SK-N-SH (cell line): ENCODE measurements around the gene TSPAN32. TPM values are rescaled to one million over a fixed set of nuclear protein-coding genes. Genes with fewer than 3 reads are reported as not detected.

Experiments used
- CTCF ChIA-PET: fragments of 300-600, 350-600 bp; formaldehyde crosslinking; extraction: SDS; loops from one replicate; lab custom pipeline; 2021; lab: Yijun Ruan, JAX
- POLR2A ChIA-PET: fragments of 350-600 bp; sonication (Branson Sonifier 250); formaldehyde crosslinking; extraction: SDS; loops from one replicate; lab custom pipeline; 2020; ENCODE audit warnings: antibody characterized with exemption, inconsistent platforms; lab: Yijun Ruan, JAX
- DNase-seq: peaks from one replicate; pipeline ENCODE4 v3.0.0; 2012
- H2AFZ ChIP-seq: fragments of 200-600 bp; sonication (generic); 2 replicates; pipeline ENCODE4 v1.8.1; 2016; ENCODE audit warnings: antibody characterized with exemption, mild to moderate bottlenecking, low read depth
- H3F3A ChIP-seq: fragments of 200-600 bp; sonication (generic); replicated peaks from 2 replicates; pipeline ENCODE3; 2016; ENCODE audit warnings: antibody characterized with exemption, mild to moderate bottlenecking; ENCODE audit not compliant: insufficient read depth
- H3K27ac ChIP-seq, 2 experiments: fragments of 200-500 bp in 1 of 2; fragments of 200-600 bp in 1 of 2; sonication (Bioruptor generic) in 1 of 2; sonication (generic), shearing (Covaris generic) in 1 of 2; 2 replicates each; pipeline versions ENCODE4 v1.5.1 to v1.6.1; 2014 to 2016; ENCODE audit warnings: low read depth in 2 of 2, inconsistent platforms in 1 of 2, low read length in 1 of 2, mild to moderate bottlenecking in 1 of 2, mixed read lengths in 1 of 2
- H3K27me3 ChIP-seq: fragments of 200-600 bp; sonication (generic), shearing (Covaris generic); 2 replicates; pipeline ENCODE4 v1.6.1; 2016; ENCODE audit warnings: mixed run types; ENCODE audit not compliant: insufficient read depth
- H3K36me3 ChIP-seq, 2 experiments: fragments of 200-500 bp in 1 of 2; fragments of 200-600 bp in 1 of 2; sonication (Bioruptor generic) in 1 of 2; sonication (generic) in 1 of 2; replicated peaks in 1 of 2; 2 replicates each; pipeline versions ENCODE3 to v1.5.1; 2014 to 2016; ENCODE audit warnings: low read length in 1 of 2, mild to moderate bottlenecking in 1 of 2; ENCODE audit not compliant: insufficient read depth in 2 of 2, control insufficient read depth in 1 of 2
- H3K4me1 ChIP-seq, 2 experiments: fragments of 200-500 bp in 1 of 2; fragments of 200-600 bp in 1 of 2; sonication (Bioruptor generic) in 1 of 2; sonication (generic), shearing (Covaris generic) in 1 of 2; 2 replicates each; pipeline versions ENCODE4 v1.5.1 to v1.6.1; 2014 to 2016; ENCODE audit warnings: low read depth in 1 of 2, low read length in 1 of 2, mixed run types in 1 of 2; ENCODE audit not compliant: insufficient read depth in 2 of 2, control insufficient read depth in 1 of 2
- H3K4me2 ChIP-seq: fragments of 200-600 bp; sonication (generic), shearing (Covaris generic); 2 replicates; pipeline ENCODE4 v1.6.1; 2017; ENCODE audit warnings: mixed run types
- H3K4me3 ChIP-seq, 2 experiments: fragments of 200-500 bp in 1 of 2; fragments of 200-600 bp in 1 of 2; sonication (Bioruptor generic) in 1 of 2; sonication (generic), shearing (Covaris generic) in 1 of 2; 2 replicates each; pipeline versions ENCODE4 v1.5.1 to v1.8.1; 2014 to 2016; ENCODE audit warnings: low read depth in 2 of 2, inconsistent platforms in 1 of 2, low read length in 1 of 2, mild to moderate bottlenecking in 1 of 2, mixed read lengths in 1 of 2, moderate library complexity in 1 of 2
- H3K79me2 ChIP-seq: fragments of 200-600 bp; sonication (generic); 2 replicates; pipeline ENCODE4 v1.8.1; 2017; ENCODE audit warnings: mild to moderate bottlenecking; ENCODE audit not compliant: insufficient read depth
- H3K9ac ChIP-seq: fragments of 200-600 bp; sonication (generic); 2 replicates; pipeline ENCODE4 v1.6.1; 2017; ENCODE audit warnings: mixed run types
- H3K9me2 ChIP-seq: fragments of 200-600 bp; sonication (generic); 2 replicates; pipeline ENCODE4 v1.6.1; 2017; ENCODE audit warnings: mixed run types
- H3K9me3 ChIP-seq: fragments of 200-600 bp; sonication (generic); 2 replicates; pipeline ENCODE4 v1.6.1; 2017; ENCODE audit warnings: mixed run types, mild to moderate bottlenecking, moderate library complexity
- H4K20me1 ChIP-seq: fragments of 200-600 bp; sonication (generic); 2 replicates; pipeline ENCODE4 v1.6.1; 2017; ENCODE audit warnings: mild to moderate bottlenecking, mixed run types; ENCODE audit not compliant: insufficient read depth
- ELF1 ChIP-seq: IDR thresholded peaks from 2 replicates; pipeline ENCODE4 v1.4.0; 2012
- EZH2phosphoT487 ChIP-seq: fragments of 200-600 bp; sonication (generic); IDR thresholded peaks from 2 replicates; pipeline ENCODE4 v1.6.1; 2017; ENCODE audit warnings: low read depth, mixed run types, mild to moderate bottlenecking, antibody characterized with exemption, moderate library complexity, borderline replicate concordance
- FOSL2 ChIP-seq: IDR thresholded peaks from 2 replicates; pipeline ENCODE4 v1.4.0; 2012; ENCODE audit warnings: low read depth, mild to moderate bottlenecking, moderate library complexity, borderline replicate concordance
- GABPA ChIP-seq: IDR thresholded peaks from 2 replicates; pipeline ENCODE4 v1.4.0; 2012; ENCODE audit warnings: low read depth, mild to moderate bottlenecking
- MXI1 ChIP-seq: IDR thresholded peaks from 2 replicates; pipeline ENCODE4 v1.6.1; 2012; ENCODE audit warnings: mild to moderate bottlenecking, low read depth, low read length, improper control_type of control experiment
- NFIC ChIP-seq: IDR thresholded peaks from 2 replicates; pipeline ENCODE4 v1.4.0; 2012; ENCODE audit warnings: borderline replicate concordance
- POLR2AphosphoS5 ChIP-seq: IDR thresholded peaks from 2 replicates; pipeline ENCODE4 v1.6.1; 2012; ENCODE audit warnings: low read depth, low read length
- RFX5 ChIP-seq: IDR thresholded peaks from 2 replicates; pipeline ENCODE4 v1.6.1; 2012; ENCODE audit warnings: mild to moderate bottlenecking, improper control_type of control experiment, low read length
- SIN3A ChIP-seq: IDR thresholded peaks from 2 replicates; pipeline ENCODE4 v1.6.1; 2012; ENCODE audit warnings: low read depth, mild to moderate bottlenecking, low read length, moderate library complexity, borderline replicate concordance
- SMC3 ChIP-seq: IDR thresholded peaks from 2 replicates; pipeline ENCODE4 v1.6.1; 2012; ENCODE audit warnings: low read depth, low read length, improper control_type of control experiment
- TCF12 ChIP-seq: IDR thresholded peaks from 2 replicates; pipeline ENCODE4 v1.4.0; 2012
- USF2 ChIP-seq: fragments of 150-350 bp; IDR thresholded peaks from 2 replicates; pipeline ENCODE4 v1.6.1; 2017; ENCODE audit warnings: antibody characterized with exemption, low read length, low read depth, borderline replicate concordance
- YY1 ChIP-seq: IDR thresholded peaks from 2 replicates; pipeline ENCODE4 v1.4.0; 2012; ENCODE audit warnings: low read depth, mild to moderate bottlenecking
- WGBS: methylation state at CpG from one replicate; pipeline ENCODE4 v1.1.6; 2017; ENCODE audit warnings: low lambda C conversion rate; 5-methylcytosine and 5-hydroxymethylcytosine counted together
- polyA plus RNA-seq, 3 experiments: library from polyadenylated mRNA; depleted of rRNA; stranded (reverse); fragments of >200 nt; gene quantifications; 2 replicates each; pipeline ENCODE4 v1.2.3, GENCODE V29; 2012
- TF ChIP-seq, protein P1 (sequence below): IDR thresholded peaks from 2 replicates; pipeline ENCODE4 v1.4.0; 2012; ENCODE audit warnings: low read depth
- TF ChIP-seq, protein P2 (sequence below): IDR thresholded peaks from 2 replicates; pipeline ENCODE4; 2012

TSPAN32 gene
- polyA plus RNA-seq, 1 of the 3 experiments (the other 2 are of a cell fraction) = 0.12 TPM

DNA sequence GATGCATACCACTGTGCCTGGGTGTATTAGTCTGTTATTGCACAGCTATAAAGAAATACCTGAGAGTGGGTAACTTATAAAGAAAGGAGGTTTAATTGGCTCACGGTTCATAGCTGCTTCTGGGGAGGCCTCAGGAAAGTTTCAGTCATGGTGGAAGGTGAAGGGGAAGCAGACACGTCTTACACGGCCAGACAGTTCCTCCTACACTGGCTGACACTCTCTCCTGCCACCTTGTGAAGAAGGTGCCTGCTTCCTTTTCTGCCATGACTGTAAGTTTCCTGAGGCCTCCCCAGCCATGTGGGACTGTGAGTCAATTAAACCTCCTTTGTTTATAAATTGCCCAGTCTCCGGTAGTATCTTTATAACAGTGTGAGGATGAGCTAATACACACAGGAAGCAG, 41.7 kb downstream of the TSPAN32 start (continued):
- TF ChIP-seq EZH2phosphoT487 = no peak
- no peak for TF ChIP-seq POLR2AphosphoS5
- TF ChIP-seq, protein P1, sequence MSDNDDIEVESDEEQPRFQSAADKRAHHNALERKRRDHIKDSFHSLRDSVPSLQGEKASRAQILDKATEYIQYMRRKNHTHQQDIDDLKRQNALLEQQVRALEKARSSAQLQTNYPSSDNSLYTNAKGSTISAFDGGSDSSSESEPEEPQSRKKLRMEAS = no peak
- no peak for TF ChIP-seq SMC3
- TF ChIP-seq MXI1 = no peak
- no peak for TF ChIP-seq TCF12
- TF ChIP-seq, protein P2, sequence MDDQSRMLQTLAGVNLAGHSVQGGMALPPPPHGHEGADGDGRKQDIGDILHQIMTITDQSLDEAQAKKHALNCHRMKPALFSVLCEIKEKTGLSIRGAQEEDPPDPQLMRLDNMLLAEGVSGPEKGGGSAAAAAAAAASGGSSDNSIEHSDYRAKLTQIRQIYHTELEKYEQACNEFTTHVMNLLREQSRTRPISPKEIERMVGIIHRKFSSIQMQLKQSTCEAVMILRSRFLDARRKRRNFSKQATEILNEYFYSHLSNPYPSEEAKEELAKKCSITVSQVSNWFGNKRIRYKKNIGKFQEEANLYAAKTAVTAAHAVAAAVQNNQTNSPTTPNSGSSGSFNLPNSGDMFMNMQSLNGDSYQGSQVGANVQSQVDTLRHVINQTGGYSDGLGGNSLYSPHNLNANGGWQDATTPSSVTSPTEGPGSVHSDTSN = no peak

DNA sequence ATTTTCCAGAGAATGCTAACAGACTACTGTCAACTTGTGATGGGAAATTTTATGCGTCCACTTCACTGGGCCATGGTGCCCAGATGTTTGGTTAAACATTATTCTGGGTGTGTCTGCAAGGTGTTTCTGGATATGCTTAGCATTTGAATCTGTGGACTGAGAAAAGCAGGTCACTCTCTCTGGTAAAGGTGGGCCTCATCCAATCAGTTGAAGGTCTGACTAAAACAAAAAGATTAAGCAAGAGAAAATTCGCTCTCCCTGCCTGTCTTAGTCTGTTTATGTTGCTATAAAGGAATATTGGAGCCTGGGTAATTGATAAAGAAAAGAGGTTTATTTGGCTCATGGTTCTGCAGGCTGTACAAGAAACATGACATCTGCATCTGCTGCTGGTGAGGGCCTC, 43.2 kb downstream of the TSPAN32 start:
- CTCF ChIA-PET = interaction anchor here (1.0 to 1.7 kb wide), 3 partner anchors 74 to 150 kb away, joined by 3 read pairs; no protein-coding TSS in a partner anchor
- Histone ChIP-seq H3F3A (no peaks in the 10 kb centered on the region), H2AFZ (no peak overlapping the region), H3K27ac (no peak overlapping the region), H3K4me3 (no peak overlapping the region), H3K79me2 (no peaks in the 10 kb centered on the region), H3K9ac (no peak overlapping the region), H3K4me1 (no peaks in the 10 kb centered on the region), H3K27me3 (no peaks in the 10 kb centered on the region), H4K20me1 (no peaks in the 10 kb centered on the region), H3K9me3 (no peaks in the 10 kb centered on the region), H3K4me2 (no peak overlapping the region), H3K9me2 (no peaks in the 10 kb centered on the region), H3K36me3 (no peaks in the 10 kb centered on the region)
- no peak for DNase-seq
- WGBS = 30% methylated on average over 2 of the region's 2 CpGs
- TF ChIP-seq NFIC (no peak), ELF1 (no peak), GABPA (no peak), SMC3 (no peak), EZH2phosphoT487 (no peak), YY1 (no peak), FOSL2 (no peak), RFX5 (no peak), POLR2AphosphoS5 (no peak), SIN3A (no peak), USF2 (no peak)
- TF ChIP-seq, protein P2 = no peak
- POLR2A ChIA-PET = no interaction called here
